Right atrium auricular region (tissue), 2 donors: ENCODE data around the gene NRN1. TPM values are rescaled to one million over a fixed set of nuclear protein-coding genes. Genes with fewer than 3 reads are reported as not detected.
A peak's percentile ranks its signal among the peaks of the same experiment; 100 is the strongest.

ENCODE experiments used
- DNase-seq: peaks from one replicate; pipeline ENCODE4 v3.0.0-alpha.2; 2019; ENCODE audit warnings: low spot score
- H3K27ac ChIP-seq, 2 donors: fragments of 200-600 bp; sonication (generic); 1 replicate in 1 of 2; 2 replicates in 1 of 2; pipeline ENCODE4 v1.5.1; 2016 to 2019
- H3K27me3 ChIP-seq, 2 donors: fragments of 200-600 bp; sonication (generic); one replicate each; pipeline versions ENCODE4 v1.5.1 to v1.6.0; 2017 to 2019
- H3K36me3 ChIP-seq: fragments of 200-600 bp; sonication (generic); one replicate; pipeline ENCODE4 v1.5.1; 2016
- H3K4me1 ChIP-seq, 2 donors: fragments of 200-600 bp; sonication (generic); one replicate each; pipeline versions ENCODE4 v1.5.1 to v1.6.0; 2017 to 2019
- H3K4me3 ChIP-seq, 2 donors: fragments of 200-600 bp; sonication (generic); 1 replicate in 1 of 2; 2 replicates in 1 of 2; pipeline ENCODE4 v1.5.1; 2017 to 2019; ENCODE audit warnings: mild to moderate bottlenecking in 1 of 2, moderate library complexity in 1 of 2
- H3K9me3 ChIP-seq, 2 donors: fragments of 200-600 bp; sonication (generic); one replicate each; pipeline ENCODE4 v1.5.1; 2019
- total RNA-seq, 2 donors: library from RNA; depleted of rRNA; stranded (reverse); fragments of >200 nt; gene quantifications; one replicate each; pipeline ENCODE4 v1.1.0, GENCODE V29; 2016
- TF ChIP-seq, protein P1 (sequence below), 2 donors: fragments of 200-600 bp; sonication (generic); IDR thresholded peaks; one replicate each; pipeline ENCODE4 v1.5.1; 2019; ENCODE audit warnings: antibody characterized with exemption in 2 of 2

NRN1 gene, protein sequence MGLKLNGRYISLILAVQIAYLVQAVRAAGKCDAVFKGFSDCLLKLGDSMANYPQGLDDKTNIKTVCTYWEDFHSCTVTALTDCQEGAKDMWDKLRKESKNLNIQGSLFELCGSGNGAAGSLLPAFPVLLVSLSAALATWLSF
- total RNA-seq, result 1 to 10 TPM; 6.6 to 7.5 TPM

DNA sequence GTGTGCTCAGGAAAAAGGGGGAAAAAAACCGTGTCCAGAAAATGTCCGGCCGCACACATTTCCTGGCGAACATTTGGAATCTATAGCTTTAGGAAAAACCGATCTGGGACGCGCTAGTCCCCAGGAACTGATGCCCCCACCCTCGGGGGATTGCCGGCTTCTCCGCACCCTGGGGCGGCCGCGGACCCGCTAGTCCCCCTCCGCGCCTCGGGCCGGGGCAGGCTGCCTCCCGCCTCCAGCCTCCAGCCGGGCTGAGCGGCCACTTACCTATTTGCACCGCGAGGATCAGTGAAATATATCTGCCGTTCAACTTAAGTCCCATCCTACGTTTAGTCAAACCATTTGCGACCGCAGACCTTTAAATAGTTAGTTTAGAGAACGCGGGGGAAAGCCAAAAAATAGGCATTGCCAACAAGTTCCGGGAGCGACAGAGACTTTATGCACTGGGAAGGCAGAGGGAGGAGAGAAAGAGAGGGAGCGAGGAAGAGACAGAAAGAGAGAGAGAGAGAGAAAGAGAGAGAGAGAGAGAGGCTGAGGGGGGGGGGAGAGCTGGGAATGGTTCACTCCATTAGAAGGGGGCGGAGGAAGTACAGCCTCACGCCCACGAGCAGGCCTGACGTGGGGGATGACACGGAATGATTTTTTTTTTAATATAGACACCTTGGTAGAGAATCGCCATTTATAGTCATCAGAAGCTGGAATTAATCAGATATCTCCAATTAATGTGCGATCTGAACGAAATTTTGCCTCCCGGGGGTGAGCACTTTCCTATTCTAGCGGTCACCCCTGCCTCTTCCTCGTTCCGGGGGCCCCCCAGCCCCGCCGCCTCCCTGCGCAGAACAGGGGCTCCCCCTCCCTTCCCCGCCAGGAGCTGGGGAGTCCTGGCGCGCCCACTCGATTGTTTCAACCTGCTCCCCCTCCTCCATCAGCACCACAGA, at the start of gene NRN1:
Gene NRN1, minus strand, starts transcription at position 498 of the 938 bp plus-strand sequence. Its CDS starts 176 bp downstream, at position 322.
- Histone ChIP-seq H3K4me3 (peak within 1 kb of the TSS; percentile 37 to 51), H3K4me1 (peaks cover 0 to 60% of the 10 kb centered on the region in 2 donors), H3K27ac (peak within 1 kb of the TSS; percentile 60 to 63), H3K27me3 (peaks cover 63 to 84% of the 10 kb centered on the region in 2 donors), H3K9me3 (no peaks in the 10 kb centered on the region), H3K36me3 (no peaks in the 10 kb centered on the region)
- TF ChIP-seq, protein P1, sequence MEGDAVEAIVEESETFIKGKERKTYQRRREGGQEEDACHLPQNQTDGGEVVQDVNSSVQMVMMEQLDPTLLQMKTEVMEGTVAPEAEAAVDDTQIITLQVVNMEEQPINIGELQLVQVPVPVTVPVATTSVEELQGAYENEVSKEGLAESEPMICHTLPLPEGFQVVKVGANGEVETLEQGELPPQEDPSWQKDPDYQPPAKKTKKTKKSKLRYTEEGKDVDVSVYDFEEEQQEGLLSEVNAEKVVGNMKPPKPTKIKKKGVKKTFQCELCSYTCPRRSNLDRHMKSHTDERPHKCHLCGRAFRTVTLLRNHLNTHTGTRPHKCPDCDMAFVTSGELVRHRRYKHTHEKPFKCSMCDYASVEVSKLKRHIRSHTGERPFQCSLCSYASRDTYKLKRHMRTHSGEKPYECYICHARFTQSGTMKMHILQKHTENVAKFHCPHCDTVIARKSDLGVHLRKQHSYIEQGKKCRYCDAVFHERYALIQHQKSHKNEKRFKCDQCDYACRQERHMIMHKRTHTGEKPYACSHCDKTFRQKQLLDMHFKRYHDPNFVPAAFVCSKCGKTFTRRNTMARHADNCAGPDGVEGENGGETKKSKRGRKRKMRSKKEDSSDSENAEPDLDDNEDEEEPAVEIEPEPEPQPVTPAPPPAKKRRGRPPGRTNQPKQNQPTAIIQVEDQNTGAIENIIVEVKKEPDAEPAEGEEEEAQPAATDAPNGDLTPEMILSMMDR (IDR thresholded peaks at IDR 0.05), result no peak
- no peak for DNase-seq

DNA sequence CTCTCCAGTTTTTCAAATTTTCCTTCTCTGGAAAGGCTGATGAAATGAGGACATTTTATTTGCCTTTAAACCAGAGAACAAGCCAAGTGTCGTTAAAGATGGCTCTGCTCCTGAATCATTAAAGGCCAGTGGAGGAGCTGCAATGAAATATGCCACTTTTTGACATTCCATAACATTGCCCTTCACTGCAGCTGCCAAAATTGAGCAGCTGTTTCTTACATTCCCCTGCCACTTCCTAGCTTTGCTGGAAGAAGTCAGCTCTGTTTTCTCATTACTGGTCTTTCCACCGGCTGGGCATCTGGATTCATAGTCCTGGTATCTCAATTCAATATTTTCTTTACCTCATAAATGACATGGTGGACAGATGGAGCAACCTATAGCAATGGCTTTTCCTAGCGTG, 45.5 kb upstream of the NRN1 start:
- Histone ChIP-seq H3K27me3 (no peaks in the 10 kb centered on the region), H3K36me3 (no peaks in the 10 kb centered on the region), H3K27ac (no peak overlapping the region), H3K4me1 (no peaks in the 10 kb centered on the region), H3K9me3 (peaks cover 0 to 3% of the 10 kb centered on the region in 2 donors), H3K4me3 (no peak overlapping the region)
- TF ChIP-seq, protein P1 (IDR thresholded peaks at IDR 0.05), result no peak
- no peak for DNase-seq

DNA sequence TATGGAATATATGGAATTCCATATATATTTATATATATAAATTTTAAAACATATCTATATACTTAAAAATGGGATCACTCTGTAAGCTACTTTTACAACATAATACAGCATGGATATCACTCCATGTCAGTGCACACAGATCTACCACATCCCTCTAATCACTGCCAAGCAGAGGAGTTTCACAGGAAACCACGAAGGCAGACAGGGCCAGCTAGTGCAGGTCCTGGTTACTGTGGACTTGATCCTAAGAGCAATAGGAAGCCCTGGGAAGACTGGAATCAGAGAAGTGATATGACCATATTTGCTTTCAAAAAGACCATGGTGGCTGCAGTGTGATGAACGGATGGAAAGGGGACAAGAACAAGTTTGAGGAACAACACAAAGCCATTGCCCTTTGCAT, 40.0 kb upstream of the NRN1 start:
- no peak overlapping the region for H3K27ac ChIP-seq
- H3K36me3 ChIP-seq, result no peaks in the 10 kb centered on the region
- TF ChIP-seq, protein P1 (IDR thresholded peaks at IDR 0.05), result no peak
- H3K9me3 ChIP-seq, result peaks cover 0 to 3% of the 10 kb centered on the region in 2 donors
- no peak for DNase-seq
- H3K4me1 ChIP-seq, result no peaks in the 10 kb centered on the region
- H3K27me3 ChIP-seq, result no peaks in the 10 kb centered on the region
- H3K4me3 ChIP-seq, result no peak overlapping the region

DNA sequence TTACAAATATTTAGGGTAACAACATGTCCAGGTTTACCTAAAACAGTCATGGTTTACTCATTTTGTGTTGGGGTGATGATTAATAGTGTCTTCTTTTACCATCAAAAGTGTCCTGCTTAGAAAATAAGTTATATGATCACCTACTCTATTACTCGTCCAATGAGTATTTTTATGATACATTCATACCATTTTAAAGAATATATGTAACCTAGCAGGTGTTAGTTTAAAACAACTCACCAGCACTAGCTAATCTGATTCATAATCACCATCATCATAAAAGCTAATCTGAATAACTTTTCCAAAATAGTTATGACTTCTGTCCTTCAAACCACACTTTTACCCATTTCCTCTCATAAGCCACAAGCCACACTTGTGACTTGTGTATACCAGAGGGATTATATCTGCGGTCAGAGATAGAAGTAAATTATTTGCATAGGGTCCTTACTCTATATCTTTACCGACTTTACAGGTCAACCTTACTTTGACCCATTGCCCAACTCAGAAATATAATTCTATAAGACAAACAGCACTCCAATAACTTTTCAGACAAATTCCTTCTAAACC, 33.3 kb upstream of the NRN1 start:
- Histone ChIP-seq H3K4me3 (no peak overlapping the region), H3K9me3 (no peaks in the 10 kb centered on the region), H3K27me3 (no peaks in the 10 kb centered on the region), H3K27ac (no peak overlapping the region), H3K36me3 (no peaks in the 10 kb centered on the region), H3K4me1 (no peaks in the 10 kb centered on the region)
- DNase-seq, result no peak
- TF ChIP-seq, protein P1 (IDR thresholded peaks at IDR 0.05), result no peak

DNA sequence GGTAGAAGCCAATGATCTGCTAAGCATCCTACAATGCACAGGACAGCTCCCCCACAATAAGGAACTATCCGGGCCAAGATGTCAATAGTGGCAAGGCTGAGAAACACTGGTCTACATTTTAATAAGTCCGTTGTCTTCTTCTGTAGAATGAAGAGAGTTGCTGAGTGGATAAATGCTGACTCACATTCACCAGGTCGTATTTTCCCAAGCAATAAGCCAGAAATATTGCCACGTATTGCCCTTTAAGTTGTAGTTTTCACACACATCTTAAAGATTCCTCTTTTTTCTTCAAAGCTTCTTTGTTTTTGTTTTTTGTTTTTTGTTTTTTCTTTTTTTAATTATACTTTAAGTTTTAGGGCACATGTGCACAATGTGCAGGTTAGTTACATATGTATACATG, 30.5 kb upstream of the NRN1 start:
- H3K27me3 ChIP-seq, result no peaks in the 10 kb centered on the region
- H3K4me1 ChIP-seq, result no peaks in the 10 kb centered on the region
- no peak for DNase-seq

More for the DNA sequence above, 30.5 kb upstream of the NRN1 start:
- Histone ChIP-seq H3K9me3 (no peaks in the 10 kb centered on the region), H3K36me3 (no peaks in the 10 kb centered on the region), H3K4me3 (no peak overlapping the region), H3K27ac (no peak overlapping the region)
- TF ChIP-seq, protein P1 (IDR thresholded peaks at IDR 0.05), result no peak
